COLO829 (cell line): ENCODE data around the gene SNX11.

Source experiments
- DNase-seq: peaks from one replicate; pipeline ENCODE4 v3.0.0; 2012; ENCODE audit warnings: low spot score

Gene SNX11

DNA sequence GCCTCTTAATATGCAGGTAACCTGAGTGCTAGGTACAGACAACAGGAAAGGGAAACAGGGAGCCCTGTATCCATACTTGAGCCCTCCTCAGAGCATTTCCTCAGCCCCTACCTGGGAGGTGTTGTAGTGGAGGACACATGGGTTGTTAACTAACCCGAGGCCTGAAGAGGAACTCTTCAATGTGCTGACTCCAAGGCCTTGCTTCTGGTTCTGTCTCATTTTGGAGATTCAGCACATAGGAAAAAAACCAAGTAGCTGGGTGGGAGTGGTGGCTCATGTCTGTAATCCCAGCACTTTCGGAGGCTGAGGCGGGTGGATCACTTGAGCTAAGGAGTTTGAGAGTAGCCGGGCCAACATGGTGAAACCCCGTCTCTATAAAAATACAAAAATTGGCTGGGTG lies 24.8 kb downstream of the SNX11 start:
- no peak for DNase-seq

GRCh38 chr17:48134912-48135480 lies 27.4 kb downstream of the SNX11 start:
- DNase-seq = no peak

DNA sequence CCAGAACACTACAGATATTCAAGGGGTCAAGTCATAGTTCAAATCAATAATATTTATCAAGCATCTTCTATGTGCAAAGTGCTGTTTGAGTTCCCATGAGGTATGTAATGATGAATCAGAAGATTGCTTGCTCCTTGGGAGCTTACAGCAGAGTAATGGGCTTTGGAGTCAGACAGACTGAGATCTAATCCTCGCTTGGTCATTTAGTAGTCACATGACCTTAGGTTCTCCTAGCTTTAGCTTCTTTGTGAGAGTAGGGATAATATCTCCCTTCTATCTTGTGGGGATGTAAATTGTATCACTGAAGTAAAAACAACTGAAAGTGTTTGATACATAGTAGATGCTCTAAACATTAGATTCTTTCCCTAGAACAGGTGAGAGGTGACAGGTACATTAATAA lies 30.1 kb downstream of the SNX11 start:
- DNase-seq = no peak

DNA sequence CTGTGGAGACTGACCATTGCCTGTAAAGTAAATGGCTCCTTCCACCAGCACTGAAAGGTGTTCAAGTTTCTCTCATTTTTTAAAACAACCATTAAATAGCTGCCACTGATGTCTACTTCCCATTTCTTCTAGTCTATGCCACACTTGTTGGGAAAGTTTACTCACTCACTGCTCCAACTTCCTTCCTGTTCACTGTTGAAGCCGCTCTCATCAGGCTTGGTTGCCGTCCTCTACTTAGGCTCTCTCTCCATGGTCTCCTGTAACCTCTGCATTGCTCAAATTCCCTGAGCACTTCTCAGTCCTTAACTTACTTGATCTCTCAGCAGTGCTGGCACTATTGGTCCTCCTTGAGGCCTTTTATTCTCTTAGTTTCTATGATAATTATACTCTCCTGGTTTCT lies 32.4 kb downstream of the SNX11 start:
- no peak for DNase-seq

DNA sequence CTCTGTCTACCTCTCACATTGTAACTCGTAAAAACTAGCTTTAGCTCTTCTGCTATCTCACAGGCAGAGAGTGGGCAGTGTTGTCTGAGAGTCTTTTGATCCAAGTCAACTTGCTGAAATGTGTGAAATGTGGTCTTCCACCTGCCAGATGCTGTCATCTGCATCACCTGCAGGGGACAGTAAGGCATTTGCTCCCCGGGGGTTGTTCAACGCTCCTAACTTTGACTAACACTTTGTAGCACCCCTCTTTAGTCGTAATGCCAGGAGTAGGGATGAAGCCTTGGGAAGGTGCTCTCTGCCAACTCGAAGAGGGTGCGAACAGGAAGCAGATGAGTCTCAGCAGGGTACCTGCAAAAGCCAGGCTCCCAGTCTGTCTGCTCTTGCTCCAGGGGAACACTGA lies 36.1 kb downstream of the SNX11 start:
- DNase-seq = no peak

- no peak for DNase-seq
Measured at GRCh38 chr17:48144231-48144630, 36.7 kb downstream of the SNX11 start.

- no peak for DNase-seq
Measured at GRCh38 chr17:48144976-48145798, 37.6 kb downstream of the SNX11 start.

DNA sequence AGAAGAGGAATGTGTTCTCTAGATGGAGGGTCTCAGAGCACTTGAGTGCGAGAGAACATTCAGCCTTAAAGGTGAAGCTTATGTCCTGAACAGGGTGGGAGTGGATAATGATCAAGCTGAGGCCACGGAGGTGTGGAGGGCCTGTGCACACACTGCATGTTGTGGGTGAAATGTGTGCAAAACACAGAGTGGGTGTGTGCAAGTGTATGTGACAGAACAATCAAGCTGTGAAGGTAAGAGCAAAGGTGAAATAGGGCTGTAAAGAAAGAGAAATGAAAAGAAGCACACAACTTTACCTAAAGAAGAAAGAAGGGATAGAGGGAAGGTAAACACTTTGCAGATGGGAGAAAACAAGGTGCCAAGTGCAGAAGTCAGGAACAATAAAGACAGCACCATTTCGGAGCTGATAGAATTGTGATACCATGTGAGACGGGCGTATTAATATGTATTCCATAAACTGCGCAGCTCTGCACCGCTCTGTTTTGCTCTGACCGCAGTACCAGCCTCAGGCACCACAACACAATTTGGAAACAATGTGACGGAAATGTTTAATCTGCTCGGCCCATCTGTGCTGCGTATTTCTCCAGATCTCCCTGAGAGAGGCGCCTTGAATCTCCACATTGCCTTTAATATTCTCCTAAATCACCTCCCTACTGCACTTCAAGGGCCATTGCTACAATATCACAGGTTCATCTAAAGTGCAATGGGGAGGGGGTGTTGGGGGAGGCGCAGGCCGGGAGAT lies 40.6 kb downstream of the SNX11 start:
- no peak for DNase-seq

DNA sequence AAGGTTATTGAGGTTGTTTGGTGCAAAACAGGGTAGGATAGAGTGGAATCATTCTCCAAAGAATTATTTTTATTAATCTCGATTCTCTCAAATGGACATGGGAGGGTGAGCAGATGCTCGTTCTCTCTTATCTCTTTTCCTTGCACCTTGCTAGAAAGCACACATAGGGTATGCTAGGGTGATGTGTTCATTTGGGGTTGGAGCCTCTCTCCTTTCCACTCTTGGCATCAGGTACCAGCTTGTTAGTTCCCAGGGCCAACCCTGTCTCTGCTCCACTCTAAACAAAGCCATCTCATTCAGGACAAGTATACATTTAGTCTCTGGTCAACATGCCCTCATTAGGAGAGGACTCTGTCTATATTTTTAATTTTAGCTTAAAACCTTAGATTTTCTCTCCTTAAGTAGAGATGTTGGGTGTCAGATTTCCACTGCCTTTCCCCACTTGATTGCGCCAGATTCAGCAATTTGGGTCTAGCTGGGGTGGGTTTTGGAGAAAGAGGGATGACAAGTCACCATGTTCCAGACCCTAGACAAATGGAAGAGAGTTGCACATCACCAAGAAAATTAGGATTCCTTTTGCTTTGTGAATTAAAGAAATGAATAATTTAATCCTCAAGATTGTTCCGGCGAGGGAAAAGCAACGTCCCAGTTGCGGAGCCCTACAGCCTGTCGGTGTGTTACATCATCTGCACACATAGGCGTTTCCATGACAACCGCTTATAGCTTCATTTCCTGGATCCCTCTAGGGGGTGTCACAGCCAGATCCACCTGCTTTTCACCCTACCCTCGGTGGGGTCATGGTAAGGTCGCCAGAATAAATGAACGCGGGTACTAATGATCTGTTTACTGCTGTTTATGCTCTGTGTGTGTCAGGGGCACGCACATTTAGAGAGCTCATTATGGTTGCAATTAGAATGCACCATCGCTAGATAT lies 41.6 kb downstream of the SNX11 start:
- DNase-seq = no peak

- no peak for DNase-seq
Measured at GRCh38 chr17:48149787-48150463, 42.4 kb downstream of the SNX11 start.

- DNase-seq = no peak
Measured at GRCh38 chr17:48150597-48151001, 43.0 kb downstream of the SNX11 start.

GRCh38 chr17:48151220-48151619 lies 43.7 kb downstream of the SNX11 start:
- no peak for DNase-seq

- no peak for DNase-seq
Measured at GRCh38 chr17:48152289-48152688, 44.7 kb downstream of the SNX11 start.

- DNase-seq = peak; percentile 56
Measured at GRCh38 chr17:48153691-48154358, 46.3 kb downstream of the SNX11 start.

GRCh38 chr17:48155889-48156611 lies 48.5 kb downstream of the SNX11 start:
- DNase-seq = no peak

DNA sequence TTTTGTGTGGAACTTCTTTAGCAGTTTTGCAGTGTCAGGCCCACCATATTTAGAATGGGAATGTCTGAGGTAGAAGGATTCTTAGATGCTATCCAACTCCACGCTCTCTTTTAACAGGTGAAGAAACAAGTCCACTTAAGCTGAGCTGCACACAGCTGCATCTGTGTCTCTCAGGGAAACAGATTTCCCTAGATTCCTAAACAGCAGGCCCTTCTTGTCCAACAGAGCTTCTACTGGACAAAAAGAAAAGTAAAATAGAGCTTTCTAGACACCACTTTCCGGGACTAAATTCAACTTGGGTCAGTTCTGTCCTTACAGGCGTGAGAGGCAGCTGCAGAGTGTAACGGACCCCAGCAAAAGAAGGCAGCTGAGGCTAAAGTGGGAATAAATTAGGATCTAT lies 51.7 kb downstream of the SNX11 start:
- no peak for DNase-seq

DNA sequence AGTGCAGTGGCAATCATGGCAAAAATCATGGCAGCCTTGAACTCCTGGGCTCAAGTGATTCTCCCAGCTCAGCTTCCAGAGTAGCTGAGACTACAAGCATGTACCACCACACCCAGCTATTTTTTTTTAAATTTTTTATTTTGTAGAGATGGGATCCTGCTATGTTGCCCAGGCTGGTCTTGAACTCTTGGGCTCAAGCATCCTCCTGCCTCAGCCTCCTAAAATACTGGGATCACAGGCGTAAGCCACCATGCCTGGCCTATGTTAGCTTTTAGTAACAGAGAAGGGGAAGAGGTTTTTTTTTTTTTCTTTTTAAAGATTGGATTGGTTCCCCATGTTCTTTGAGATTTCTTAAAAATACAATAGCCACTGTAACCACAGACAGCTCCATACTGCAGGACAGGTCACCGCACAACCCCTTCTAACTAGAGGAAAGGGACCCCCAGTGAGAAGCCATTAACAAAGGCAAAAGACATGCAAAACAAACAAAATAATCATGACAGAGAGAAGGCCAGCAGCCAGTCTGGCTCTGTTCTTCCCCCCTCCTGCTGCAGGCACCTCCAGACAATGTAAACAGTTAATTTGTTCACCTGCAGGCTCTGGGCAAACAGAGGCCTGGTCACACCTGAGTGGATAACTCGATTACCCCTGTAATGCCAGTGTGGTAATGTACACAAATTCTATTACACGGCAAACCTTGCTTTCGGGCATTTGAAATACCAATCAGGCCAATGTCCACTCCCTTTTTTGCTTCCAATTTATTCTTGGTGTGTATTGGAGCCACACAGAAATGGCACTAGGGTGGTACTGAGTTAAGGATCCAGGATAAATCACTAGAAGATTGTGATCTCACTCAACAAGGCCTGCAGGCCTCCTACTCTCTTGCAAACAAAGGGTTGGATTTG lies 52.9 kb downstream of the SNX11 start:
- DNase-seq = no peak

GRCh38 chr17:48161127-48161905 lies 53.8 kb downstream of the SNX11 start:
- DNase-seq = no peak
